GM13977 (cell line): ENCODE data around the gene PGR.

Experiments used
- DNase-seq: peaks from one replicate; pipeline ENCODE4 v3.0.0; 2012; ENCODE audit warnings: low spot score
- CTCF ChIP-seq: IDR thresholded peaks from 2 replicates; pipeline ENCODE4 v1.5.1; 2012; ENCODE audit warnings: mild to moderate bottlenecking, control low read depth; ENCODE audit not compliant: insufficient read depth; ENCODE audit errors: extremely low read depth, missing control alignments
- in situ Hi-C: fragments of 300-500 bp; cut with MboI; formaldehyde crosslinking; loops from one replicate; pipeline ENCODE4 v1.12.0; 2022; ENCODE audit warnings: low sequenced_read_pairs, low pct_unique_long_range_greater_than_20kb, mixed read lengths, inconsistent platforms; ENCODE audit not compliant: unreplicated experiment

Gene PGR

DNA sequence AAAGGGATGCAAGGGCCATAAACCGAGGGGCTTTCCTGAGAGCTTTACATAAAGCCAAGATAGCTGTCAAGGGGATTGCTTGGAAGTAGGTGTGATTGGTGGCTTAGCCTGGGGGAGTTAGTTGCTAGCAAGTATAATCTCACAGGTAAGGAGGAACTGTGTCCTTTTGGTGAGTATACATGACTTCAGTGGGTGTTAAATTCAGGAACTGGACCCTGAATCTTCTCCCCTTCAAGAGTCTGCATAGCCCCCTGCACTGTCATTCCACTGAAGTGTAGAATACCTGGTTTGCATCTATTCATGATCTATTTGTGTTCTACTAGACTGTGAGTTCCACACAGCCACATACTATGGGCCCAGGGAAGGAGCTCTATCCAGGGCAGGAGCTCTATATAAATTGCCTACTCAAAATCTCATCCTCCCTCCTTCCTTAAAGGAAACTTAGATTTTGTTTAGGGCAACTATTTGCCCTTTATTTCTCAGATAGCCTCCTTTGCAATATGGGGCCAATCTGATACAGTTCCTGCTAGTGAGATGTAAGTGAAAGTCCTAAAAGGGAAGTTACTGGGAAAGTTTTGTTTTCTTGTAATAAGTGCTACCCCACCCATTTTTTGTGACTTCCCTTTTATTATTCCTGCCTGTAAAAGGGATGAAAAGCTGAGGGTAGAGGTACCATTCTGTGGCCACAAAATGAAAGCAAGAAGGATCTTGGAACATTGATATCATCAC, 120.5 kb downstream of the PGR start:
- DNase-seq: no peak
- in situ Hi-C loops: no loop called here
- TF ChIP-seq CTCF: no peak

DNA sequence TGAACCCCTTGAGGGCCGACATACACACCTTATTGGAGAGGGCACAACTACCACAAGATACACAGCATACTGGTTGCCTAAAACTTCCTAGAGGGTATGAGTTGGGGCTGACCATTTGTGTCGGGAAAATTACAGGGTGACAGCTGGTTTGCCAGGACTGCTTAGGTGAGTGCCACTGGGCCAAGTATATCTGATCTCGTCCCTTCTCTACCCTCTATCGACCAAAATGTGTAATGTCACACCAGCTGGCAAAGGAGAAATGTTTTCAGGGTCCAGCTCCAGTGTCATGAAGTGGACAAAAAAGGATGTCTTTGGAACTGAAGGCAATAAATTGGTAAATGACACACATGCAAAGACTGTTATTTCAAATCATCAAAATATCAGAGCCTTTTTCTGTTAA, 126.1 kb downstream of the PGR start:
- in situ Hi-C loops: no loop called here
- no peak for TF ChIP-seq CTCF
- no peak for DNase-seq

DNA sequence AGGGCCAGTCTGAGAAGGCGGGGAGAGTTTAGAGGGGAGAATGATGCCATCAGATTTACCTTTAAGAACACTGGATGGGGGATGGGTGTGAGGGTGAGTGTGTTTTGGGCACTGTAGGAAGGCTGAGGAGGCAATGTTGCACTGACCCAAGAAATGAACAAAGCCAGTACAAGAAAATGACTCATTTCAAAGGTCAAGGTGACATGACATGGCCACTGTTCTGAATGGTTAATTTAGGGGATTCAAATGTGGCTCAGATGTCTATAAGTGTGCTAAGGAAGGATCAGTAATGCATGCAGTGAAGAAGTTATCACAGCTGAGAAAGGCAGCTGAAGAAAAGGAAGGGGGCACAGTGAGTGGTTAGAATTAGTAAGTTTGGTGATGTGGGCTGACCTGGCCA, 129.9 kb downstream of the PGR start:
- no peak for TF ChIP-seq CTCF
- in situ Hi-C loops: no loop called here

GRCh38 chr11:100994966-100995365, 134.6 kb downstream of the PGR start:
- TF ChIP-seq CTCF: no peak
- in situ Hi-C loops: no loop called here

More for the DNA sequence above, 129.9 kb downstream of the PGR start:
- no peak for DNase-seq

GRCh38 chr11:100991541-100991940, 138.1 kb downstream of the PGR start:
- TF ChIP-seq CTCF: no peak
- in situ Hi-C loops: no loop called here
- DNase-seq: no peak

More at GRCh38 chr11:100994966-100995365, 134.6 kb downstream of the PGR start:
- DNase-seq: no peak

GRCh38 chr11:100990931-100991330, 138.7 kb downstream of the PGR start:
- DNase-seq: no peak
- no peak for TF ChIP-seq CTCF
- in situ Hi-C loops: no loop called here
